ENCODE results near the gene CELF4.

CELF4 gene

GRCh38 chr18:37524498-37525261, 40.9 kb downstream of the CELF4 start:
- no peak for DNase-seq
- no peak for TF ChIP-seq CTCF (IDR thresholded peaks at IDR 0.05; ENCODE audit: low read depth, low read length, missing control alignments)
- H3K36me3 ChIP-seq (replicated peaks), result no peaks in the 10 kb centered on the region
- H3K27ac ChIP-seq, result no peak overlapping the region
- H3K27me3 ChIP-seq (replicated peaks), result peaks cover 17% of the 10 kb centered on the region
- in situ Hi-C loops (cut with HindIII; ENCODE audit: low pct_ligation_motif_present, low sequenced_read_pairs), result no loop called here
- H3K4me3 ChIP-seq (ENCODE audit: low read depth, low read length), result no peak overlapping the region

- in situ Hi-C loops (cut with HindIII; ENCODE audit: low pct_ligation_motif_present, low sequenced_read_pairs), result no loop called here
- Histone ChIP-seq H3K27me3 (replicated peaks) (peaks cover 17% of the 10 kb centered on the region), H3K27ac (no peak overlapping the region), H3K4me3 (ENCODE audit: low read depth, low read length) (no peak overlapping the region), H3K36me3 (replicated peaks) (no peaks in the 10 kb centered on the region)
- no peak for TF ChIP-seq CTCF (IDR thresholded peaks at IDR 0.05; ENCODE audit: low read depth, low read length, missing control alignments)
- no peak for DNase-seq
These were observed 41.5 kb downstream of the CELF4 start for GRCh38 chr18:37524139-37524497.

- DNase-seq, result no peak
- Histone ChIP-seq H3K27ac (no peak overlapping the region), H3K36me3 (replicated peaks) (no peaks in the 10 kb centered on the region), H3K27me3 (replicated peaks) (peaks cover 17% of the 10 kb centered on the region), H3K4me3 (ENCODE audit: low read depth, low read length) (no peak overlapping the region)
- no peak for TF ChIP-seq CTCF (IDR thresholded peaks at IDR 0.05; ENCODE audit: low read depth, low read length, missing control alignments)
- in situ Hi-C loops (cut with HindIII; ENCODE audit: low pct_ligation_motif_present, low sequenced_read_pairs), result no loop called here
These were observed 43.8 kb downstream of the CELF4 start for GRCh38 chr18:37521510-37522465.

- H3K27ac ChIP-seq, result no peak overlapping the region
- TF ChIP-seq CTCF (IDR thresholded peaks at IDR 0.05; ENCODE audit: low read depth, low read length, missing control alignments), result no peak
- no peak for DNase-seq
- H3K4me3 ChIP-seq (ENCODE audit: low read depth, low read length), result no peak overlapping the region
- in situ Hi-C loops (cut with HindIII; ENCODE audit: low pct_ligation_motif_present, low sequenced_read_pairs), result no loop called here
- H3K36me3 ChIP-seq (replicated peaks), result no peaks in the 10 kb centered on the region
- H3K27me3 ChIP-seq (replicated peaks), result peaks cover 13% of the 10 kb centered on the region
These were observed 45.1 kb downstream of the CELF4 start for GRCh38 chr18:37520508-37520907.

- DNase-seq, result no peak
- peaks cover 9% of the 10 kb centered on the region for H3K27me3 ChIP-seq (replicated peaks)
- H3K27ac ChIP-seq, result no peak overlapping the region
- H3K36me3 ChIP-seq (replicated peaks), result no peaks in the 10 kb centered on the region
- in situ Hi-C loops (cut with HindIII; ENCODE audit: low pct_ligation_motif_present, low sequenced_read_pairs), result no loop called here
- H3K4me3 ChIP-seq (ENCODE audit: low read depth, low read length), result no peak overlapping the region
- no peak for TF ChIP-seq CTCF (IDR thresholded peaks at IDR 0.05; ENCODE audit: low read depth, low read length, missing control alignments)
These were observed 46.0 kb downstream of the CELF4 start for GRCh38 chr18:37519510-37520135.
